Body of pancreas (tissue), 4 donors: ENCODE results near the gene CASP9.

Experiments
- POLR2A ChIP-seq, 3 donors: fragments of 450-650 bp; IDR thresholded peaks; one replicate each; pipeline ENCODE4 v1.6.1; 2016; ENCODE audit warnings: antibody characterized with exemption in 3 of 3, mild to moderate bottlenecking in 2 of 3
- TF ChIP-seq, protein P1 (sequence below), 7 experiments: fragments of 450-650 bp in 4 of 7; fragments of 200-600 bp in 3 of 7; sonication (generic) in 3 of 7; IDR thresholded peaks; one replicate each; pipeline ENCODE4 v1.5.1; 2016 to 2019; ENCODE audit warnings: antibody characterized with exemption in 7 of 7

DNA sequence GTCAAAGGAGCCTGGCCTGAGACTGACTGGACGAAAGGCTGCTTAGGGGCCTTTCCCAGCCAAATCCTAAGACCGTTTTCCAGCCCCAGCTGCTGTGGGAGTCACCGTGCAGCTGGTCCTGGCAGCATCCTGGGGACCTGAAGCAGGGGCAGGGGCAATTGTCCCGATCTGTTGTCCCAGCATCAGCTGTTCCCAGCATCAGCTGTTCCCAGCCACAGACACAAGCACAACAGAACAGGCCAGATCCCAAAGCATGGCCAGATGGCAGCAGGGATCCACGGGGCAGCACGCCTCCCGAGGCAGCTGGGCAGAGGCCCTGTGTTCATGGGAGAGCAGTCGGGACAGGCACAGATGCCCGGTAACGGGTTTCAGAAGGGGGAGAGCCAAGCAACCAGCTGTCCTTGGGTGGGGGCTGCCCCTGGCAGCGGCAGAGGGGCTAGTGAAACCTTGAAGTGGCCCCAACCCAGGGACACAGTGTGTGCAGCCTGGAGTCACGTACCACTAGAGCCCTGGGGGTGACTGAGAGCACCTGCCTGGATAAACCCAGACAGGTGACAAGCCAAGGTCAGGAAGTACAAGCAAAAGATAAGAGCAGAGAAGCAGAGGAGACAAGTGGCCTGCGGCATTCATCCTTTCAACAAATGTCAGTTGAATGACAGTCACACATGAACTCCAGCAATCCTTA lies 34.8 kb downstream of the CASP9 start:
- TF ChIP-seq, protein P1, sequence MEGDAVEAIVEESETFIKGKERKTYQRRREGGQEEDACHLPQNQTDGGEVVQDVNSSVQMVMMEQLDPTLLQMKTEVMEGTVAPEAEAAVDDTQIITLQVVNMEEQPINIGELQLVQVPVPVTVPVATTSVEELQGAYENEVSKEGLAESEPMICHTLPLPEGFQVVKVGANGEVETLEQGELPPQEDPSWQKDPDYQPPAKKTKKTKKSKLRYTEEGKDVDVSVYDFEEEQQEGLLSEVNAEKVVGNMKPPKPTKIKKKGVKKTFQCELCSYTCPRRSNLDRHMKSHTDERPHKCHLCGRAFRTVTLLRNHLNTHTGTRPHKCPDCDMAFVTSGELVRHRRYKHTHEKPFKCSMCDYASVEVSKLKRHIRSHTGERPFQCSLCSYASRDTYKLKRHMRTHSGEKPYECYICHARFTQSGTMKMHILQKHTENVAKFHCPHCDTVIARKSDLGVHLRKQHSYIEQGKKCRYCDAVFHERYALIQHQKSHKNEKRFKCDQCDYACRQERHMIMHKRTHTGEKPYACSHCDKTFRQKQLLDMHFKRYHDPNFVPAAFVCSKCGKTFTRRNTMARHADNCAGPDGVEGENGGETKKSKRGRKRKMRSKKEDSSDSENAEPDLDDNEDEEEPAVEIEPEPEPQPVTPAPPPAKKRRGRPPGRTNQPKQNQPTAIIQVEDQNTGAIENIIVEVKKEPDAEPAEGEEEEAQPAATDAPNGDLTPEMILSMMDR (IDR thresholded peaks at IDR 0.05) = no peak
- no peak for TF ChIP-seq POLR2A (IDR thresholded peaks at IDR 0.05)
